ENCODE measurements around the gene MEIOB.

MEIOB gene

DNA sequence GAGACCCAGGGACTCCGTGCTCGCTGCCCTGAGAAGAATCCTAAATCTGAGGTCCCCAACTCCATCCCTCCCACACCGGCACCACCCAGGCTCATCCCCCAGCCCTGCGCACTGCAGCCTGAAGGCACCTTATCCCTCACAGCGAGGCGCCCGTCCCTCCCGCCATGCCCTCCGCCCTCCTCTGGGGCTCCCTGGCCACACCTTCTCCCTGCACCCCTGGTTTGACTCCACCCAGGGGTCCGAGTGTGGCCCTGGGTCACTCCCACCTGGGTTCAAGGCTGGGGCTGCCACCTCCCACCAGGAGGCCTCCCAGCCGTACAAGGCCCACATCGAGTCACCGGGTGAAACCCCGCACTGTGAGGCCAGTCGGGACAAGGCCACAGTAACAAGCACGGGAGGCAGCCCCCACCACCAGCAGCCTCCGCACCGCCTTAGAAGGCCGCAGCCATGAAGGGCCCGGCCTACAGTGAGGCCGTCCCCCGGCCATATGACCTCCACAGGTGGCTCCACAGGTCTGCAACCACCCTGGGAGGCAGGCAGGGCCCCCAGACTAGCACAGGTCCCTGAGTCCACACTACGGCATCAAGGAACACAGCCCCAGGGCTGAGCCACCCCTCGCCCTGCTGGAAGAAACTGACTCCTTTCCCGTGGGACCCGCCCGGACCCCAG lies 53.6 kb downstream of the MEIOB start:
- no peaks in the 10 kb centered on the region for H3K36me3 ChIP-seq (replicated peaks; ENCODE audit: insufficient read depth, low read length)
- no peak overlapping the region for H3K27ac ChIP-seq (ENCODE audit: low read length)
- no peak for DNase-seq
- H3K79me2 ChIP-seq (ENCODE audit: low read length) = peaks cover 15% of the 10 kb centered on the region
- no peak for TF ChIP-seq EZH2phosphoT487 (IDR thresholded peaks at IDR 0.05; ENCODE audit: low read length)
- no peak for TF ChIP-seq EZH2 (optimal IDR thresholded peaks at IDR 0.05; ENCODE audit: low read depth, low read length)
- TF ChIP-seq, protein P1, sequence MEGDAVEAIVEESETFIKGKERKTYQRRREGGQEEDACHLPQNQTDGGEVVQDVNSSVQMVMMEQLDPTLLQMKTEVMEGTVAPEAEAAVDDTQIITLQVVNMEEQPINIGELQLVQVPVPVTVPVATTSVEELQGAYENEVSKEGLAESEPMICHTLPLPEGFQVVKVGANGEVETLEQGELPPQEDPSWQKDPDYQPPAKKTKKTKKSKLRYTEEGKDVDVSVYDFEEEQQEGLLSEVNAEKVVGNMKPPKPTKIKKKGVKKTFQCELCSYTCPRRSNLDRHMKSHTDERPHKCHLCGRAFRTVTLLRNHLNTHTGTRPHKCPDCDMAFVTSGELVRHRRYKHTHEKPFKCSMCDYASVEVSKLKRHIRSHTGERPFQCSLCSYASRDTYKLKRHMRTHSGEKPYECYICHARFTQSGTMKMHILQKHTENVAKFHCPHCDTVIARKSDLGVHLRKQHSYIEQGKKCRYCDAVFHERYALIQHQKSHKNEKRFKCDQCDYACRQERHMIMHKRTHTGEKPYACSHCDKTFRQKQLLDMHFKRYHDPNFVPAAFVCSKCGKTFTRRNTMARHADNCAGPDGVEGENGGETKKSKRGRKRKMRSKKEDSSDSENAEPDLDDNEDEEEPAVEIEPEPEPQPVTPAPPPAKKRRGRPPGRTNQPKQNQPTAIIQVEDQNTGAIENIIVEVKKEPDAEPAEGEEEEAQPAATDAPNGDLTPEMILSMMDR (IDR thresholded peaks at IDR 0.05; ENCODE audit: low read length) = no peak
- no peak overlapping the region for H3K4me3 ChIP-seq (ENCODE audit: low read length)
- no peaks in the 10 kb centered on the region for H3K9me3 ChIP-seq (replicated peaks; ENCODE audit: insufficient read depth, low read length)
- H3F3A ChIP-seq (ENCODE audit: insufficient read depth, low read length) = no peaks in the 10 kb centered on the region
- no peak overlapping the region for H3K9ac ChIP-seq (ENCODE audit: low read length)
- no peaks in the 10 kb centered on the region for H3K9me2 ChIP-seq (replicated peaks; ENCODE audit: insufficient read depth, low read length)
- H3K4me2 ChIP-seq (ENCODE audit: low read depth, low read length) = no peak overlapping the region
- no peaks in the 10 kb centered on the region for H4K20me1 ChIP-seq (ENCODE audit: insufficient read depth, low read length)
- H3K4me1 ChIP-seq (ENCODE audit: low read length) = no peaks in the 10 kb centered on the region
- no peak overlapping the region for H2AFZ ChIP-seq (ENCODE audit: low read length)
- H3K27me3 ChIP-seq (replicated peaks; ENCODE audit: insufficient read depth, low read length) = no peaks in the 10 kb centered on the region

DNA sequence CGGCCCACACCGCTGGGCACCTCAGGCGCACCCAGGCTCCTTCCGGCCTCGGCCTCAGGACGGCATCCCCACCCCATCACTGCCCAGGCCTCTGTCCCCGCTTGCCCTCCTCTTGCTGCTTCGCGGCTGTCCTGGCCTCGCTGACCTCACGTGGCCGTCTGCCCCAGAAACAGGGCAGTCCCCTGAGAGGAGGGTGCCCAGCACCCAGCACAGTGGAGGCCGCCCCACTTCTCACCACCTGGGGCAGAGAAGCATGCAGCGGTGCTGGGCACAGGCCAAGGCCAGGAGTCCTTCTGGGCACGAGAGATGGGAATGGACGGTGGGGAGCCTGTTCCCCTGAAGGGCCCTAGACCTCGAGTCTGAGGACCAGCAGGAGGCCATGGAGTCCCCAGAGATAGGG lies 54.2 kb downstream of the MEIOB start:
- Histone ChIP-seq H3K79me2 (ENCODE audit: low read length) (peaks cover 12% of the 10 kb centered on the region), H3K9me2 (replicated peaks; ENCODE audit: insufficient read depth, low read length) (no peaks in the 10 kb centered on the region), H3K9ac (ENCODE audit: low read length) (no peak overlapping the region), H3F3A (ENCODE audit: insufficient read depth, low read length) (no peaks in the 10 kb centered on the region), H3K4me3 (ENCODE audit: low read length) (no peak overlapping the region), H3K27ac (ENCODE audit: low read length) (no peak overlapping the region), H3K4me2 (ENCODE audit: low read depth, low read length) (no peak overlapping the region), H3K9me3 (replicated peaks; ENCODE audit: insufficient read depth, low read length) (no peaks in the 10 kb centered on the region), H3K27me3 (replicated peaks; ENCODE audit: insufficient read depth, low read length) (no peaks in the 10 kb centered on the region), H2AFZ (ENCODE audit: low read length) (no peak overlapping the region), H4K20me1 (ENCODE audit: insufficient read depth, low read length) (no peaks in the 10 kb centered on the region), H3K4me1 (ENCODE audit: low read length) (no peaks in the 10 kb centered on the region), H3K36me3 (replicated peaks; ENCODE audit: insufficient read depth, low read length) (no peaks in the 10 kb centered on the region)
- no peak for DNase-seq
- TF ChIP-seq EZH2 (optimal IDR thresholded peaks at IDR 0.05; ENCODE audit: low read depth, low read length) = no peak
- no peak for TF ChIP-seq EZH2phosphoT487 (IDR thresholded peaks at IDR 0.05; ENCODE audit: low read length)
- TF ChIP-seq, protein P1 (IDR thresholded peaks at IDR 0.05; ENCODE audit: low read length) = no peak

DNA sequence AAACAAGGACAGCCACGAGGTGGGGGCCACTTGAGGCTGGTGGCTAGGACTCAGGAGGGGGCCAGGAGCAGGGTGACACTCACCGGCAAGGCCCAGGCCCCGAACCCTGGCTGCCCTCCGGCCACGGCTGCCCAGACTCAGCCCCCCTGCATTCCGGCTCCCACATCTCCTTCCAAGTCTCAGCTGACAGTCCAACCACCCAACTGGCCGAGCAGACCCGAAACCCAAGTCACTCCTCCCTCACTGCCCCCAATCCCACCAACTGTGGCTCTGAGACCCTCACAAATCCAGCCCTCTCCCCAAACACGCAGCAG lies 54.7 kb downstream of the MEIOB start:
- TF ChIP-seq EZH2 (optimal IDR thresholded peaks at IDR 0.05; ENCODE audit: low read depth, low read length) (no peak), EZH2phosphoT487 (IDR thresholded peaks at IDR 0.05; ENCODE audit: low read length) (no peak)
- TF ChIP-seq, protein P1 (IDR thresholded peaks at IDR 0.05; ENCODE audit: low read length) = no peak
- Histone ChIP-seq H3F3A (ENCODE audit: insufficient read depth, low read length) (no peaks in the 10 kb centered on the region), H3K4me1 (ENCODE audit: low read length) (no peaks in the 10 kb centered on the region), H3K27ac (ENCODE audit: low read length) (no peak overlapping the region), H2AFZ (ENCODE audit: low read length) (no peak overlapping the region), H3K9ac (ENCODE audit: low read length) (no peak overlapping the region), H3K9me2 (replicated peaks; ENCODE audit: insufficient read depth, low read length) (no peaks in the 10 kb centered on the region), H3K36me3 (replicated peaks; ENCODE audit: insufficient read depth, low read length) (no peaks in the 10 kb centered on the region), H3K27me3 (replicated peaks; ENCODE audit: insufficient read depth, low read length) (no peaks in the 10 kb centered on the region), H4K20me1 (ENCODE audit: insufficient read depth, low read length) (no peaks in the 10 kb centered on the region), H3K79me2 (ENCODE audit: low read length) (peaks cover 7% of the 10 kb centered on the region), H3K4me2 (ENCODE audit: low read depth, low read length) (no peak overlapping the region), H3K9me3 (replicated peaks; ENCODE audit: insufficient read depth, low read length) (no peaks in the 10 kb centered on the region), H3K4me3 (ENCODE audit: low read length) (no peak overlapping the region)
- DNase-seq = no peak
